ENCODE measurements around the gene MESD.
"Not testable (repeated sequence)": the region's sequence is repeated elsewhere in the genome, so short reads cannot be mapped to it uniquely, and the experiment has no call there.

Gene MESD

GRCh38 chr15:80965454-80965853, 24.2 kb downstream of the MESD start:
- not testable (repeated sequence) for DNase-seq (ENCODE audit: low read depth)

- DNase-seq (ENCODE audit: low read depth), result no peak
Observed at GRCh38 chr15:80958818-80959495, 30.7 kb downstream of the MESD start.

- no peak for DNase-seq (ENCODE audit: low read depth)
Observed at GRCh38 chr15:80957976-80958375, 31.6 kb downstream of the MESD start.

GRCh38 chr15:80957556-80957955, 32.1 kb downstream of the MESD start:
- no peak for DNase-seq (ENCODE audit: low read depth)

GRCh38 chr15:80955571-80956452, 33.8 kb downstream of the MESD start:
- DNase-seq (ENCODE audit: low read depth), result peak; percentile 89

GRCh38 chr15:80953953-80954778, 35.5 kb downstream of the MESD start:
- DNase-seq (ENCODE audit: low read depth), result no peak

GRCh38 chr15:80953001-80953952, 36.3 kb downstream of the MESD start:
- no peak for DNase-seq (ENCODE audit: low read depth)

GRCh38 chr15:80951941-80952340, 37.7 kb downstream of the MESD start:
- no peak for DNase-seq (ENCODE audit: low read depth)

- DNase-seq (ENCODE audit: low read depth), result no peak
Observed at GRCh38 chr15:80950291-80951078, 39.1 kb downstream of the MESD start.

GRCh38 chr15:80949756-80950155, 39.9 kb downstream of the MESD start:
- no peak for DNase-seq (ENCODE audit: low read depth)

GRCh38 chr15:80948651-80949292, 40.8 kb downstream of the MESD start:
- no peak for DNase-seq (ENCODE audit: low read depth)

GRCh38 chr15:80946576-80946975, 43.0 kb downstream of the MESD start:
- DNase-seq (ENCODE audit: low read depth), result no peak

GRCh38 chr15:80945605-80946004, 44.0 kb downstream of the MESD start:
- no peak for DNase-seq (ENCODE audit: low read depth)

- no peak for DNase-seq (ENCODE audit: low read depth)
Observed at GRCh38 chr15:80944818-80945217, 44.8 kb downstream of the MESD start.

GRCh38 chr15:80942746-80943565, 46.7 kb downstream of the MESD start:
- DNase-seq (ENCODE audit: low read depth), result no peak

GRCh38 chr15:80942266-80942665, 47.4 kb downstream of the MESD start:
- DNase-seq (ENCODE audit: low read depth), result no peak

- DNase-seq (ENCODE audit: low read depth), result no peak
Observed at GRCh38 chr15:80940851-80941250, 48.8 kb downstream of the MESD start.

GRCh38 chr15:80940331-80940730, 49.3 kb downstream of the MESD start:
- no peak for DNase-seq (ENCODE audit: low read depth)

GRCh38 chr15:80939216-80939615, 50.4 kb downstream of the MESD start:
- no peak for DNase-seq (ENCODE audit: low read depth)
